GM12878 (cell line): ENCODE results near the gene MZB1.

Source experiments
- CBX5 ChIP-seq: sonication (generic); IDR thresholded peaks from 2 replicates; pipeline ENCODE4 v1.6.1; 2016; ENCODE audit warnings: low read depth, moderate library complexity, mild to moderate bottlenecking, inconsistent platforms
- CTCF ChIP-seq, 3 experiments: IDR thresholded peaks in 2 of 3; conservative IDR thresholded peaks in 1 of 3; 2 replicates each; pipeline ENCODE4 v1.5.1; 2011; ENCODE audit warnings: low read depth in 3 of 3, low read length in 3 of 3, mild to moderate bottlenecking in 3 of 3, control low read depth in 2 of 3, moderate library complexity in 2 of 3, inconsistent platforms in 1 of 3, mixed read lengths in 1 of 3; ENCODE audit not compliant: control insufficient read depth in 2 of 3, insufficient read depth in 1 of 3; ENCODE audit errors: extremely low read depth in 1 of 3
- EP300 ChIP-seq, 2 experiments: fragments of 150-350 bp in 1 of 2; IDR thresholded peaks; 2 replicates each; pipeline ENCODE4 v1.6.1; 2011 to 2012; ENCODE audit warnings: low read depth in 2 of 2, low read length in 2 of 2, borderline replicate concordance in 1 of 2, improper control_type of control experiment in 1 of 2, inconsistent platforms in 1 of 2; ENCODE audit not compliant: control insufficient read depth in 1 of 2
- EZH2 ChIP-seq: IDR thresholded peaks from 2 replicates; pipeline ENCODE4 v1.6.1; 2012; ENCODE audit warnings: low read depth, mild to moderate bottlenecking, control low read depth, inconsistent platforms, low read length, borderline replicate concordance; ENCODE audit not compliant: control insufficient read depth
- HCFC1 ChIP-seq: fragments of 150-350 bp; IDR thresholded peaks from 2 replicates; pipeline ENCODE4 v1.6.1; 2014; ENCODE audit warnings: low read length
- POLR2AphosphoS2 ChIP-seq: IDR thresholded peaks from 2 replicates; pipeline ENCODE4 v1.6.1; 2011; ENCODE audit warnings: low read depth, mild to moderate bottlenecking, low read length, improper control_type of control experiment, moderate library complexity
- SIN3A ChIP-seq: IDR thresholded peaks from 2 replicates; pipeline ENCODE4 v1.6.1; 2012; ENCODE audit warnings: low read depth, low read length, improper control_type of control experiment
- TARDBP ChIP-seq: IDR thresholded peaks from 2 replicates; pipeline ENCODE4 v1.6.1; 2016; ENCODE audit warnings: borderline replicate concordance
- TF ChIP-seq, protein P1 (sequence below): IDR thresholded peaks from 2 replicates; pipeline ENCODE4 v1.6.1; 2012; ENCODE audit warnings: low read depth, low read length, improper control_type of control experiment
- TF ChIP-seq, protein P2 (sequence below): fragments of 450-650 bp; formaldehyde crosslinking; IDR thresholded peaks from 2 replicates; pipeline ENCODE4 v1.4.0; 2022; ENCODE audit warnings: mild to moderate bottlenecking, moderate library complexity

DNA sequence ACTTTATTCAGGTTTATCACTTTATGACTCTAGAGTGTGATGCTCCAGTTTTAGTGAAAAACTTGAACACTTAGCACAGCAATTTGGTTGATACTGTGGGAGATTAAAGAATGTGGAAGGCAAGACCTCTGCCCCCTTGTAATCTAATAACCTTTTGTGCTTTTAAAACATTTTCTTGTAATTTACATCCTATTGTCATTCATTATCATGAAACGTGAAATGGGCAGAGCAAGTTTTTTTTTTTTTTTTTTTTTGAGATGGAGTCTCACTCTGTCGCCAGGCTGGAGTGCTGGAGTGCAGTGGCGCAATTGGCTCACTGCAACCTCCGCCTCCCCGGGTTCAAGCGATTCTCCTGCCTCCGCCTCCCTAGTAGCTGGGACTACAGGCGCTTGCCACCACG is 46.2 kb downstream of the MZB1 start:
- no peak for TF ChIP-seq CBX5
- TF ChIP-seq HCFC1 = no peak
- TF ChIP-seq, protein P1, sequence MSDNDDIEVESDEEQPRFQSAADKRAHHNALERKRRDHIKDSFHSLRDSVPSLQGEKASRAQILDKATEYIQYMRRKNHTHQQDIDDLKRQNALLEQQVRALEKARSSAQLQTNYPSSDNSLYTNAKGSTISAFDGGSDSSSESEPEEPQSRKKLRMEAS = no peak
- TF ChIP-seq, protein P2, sequence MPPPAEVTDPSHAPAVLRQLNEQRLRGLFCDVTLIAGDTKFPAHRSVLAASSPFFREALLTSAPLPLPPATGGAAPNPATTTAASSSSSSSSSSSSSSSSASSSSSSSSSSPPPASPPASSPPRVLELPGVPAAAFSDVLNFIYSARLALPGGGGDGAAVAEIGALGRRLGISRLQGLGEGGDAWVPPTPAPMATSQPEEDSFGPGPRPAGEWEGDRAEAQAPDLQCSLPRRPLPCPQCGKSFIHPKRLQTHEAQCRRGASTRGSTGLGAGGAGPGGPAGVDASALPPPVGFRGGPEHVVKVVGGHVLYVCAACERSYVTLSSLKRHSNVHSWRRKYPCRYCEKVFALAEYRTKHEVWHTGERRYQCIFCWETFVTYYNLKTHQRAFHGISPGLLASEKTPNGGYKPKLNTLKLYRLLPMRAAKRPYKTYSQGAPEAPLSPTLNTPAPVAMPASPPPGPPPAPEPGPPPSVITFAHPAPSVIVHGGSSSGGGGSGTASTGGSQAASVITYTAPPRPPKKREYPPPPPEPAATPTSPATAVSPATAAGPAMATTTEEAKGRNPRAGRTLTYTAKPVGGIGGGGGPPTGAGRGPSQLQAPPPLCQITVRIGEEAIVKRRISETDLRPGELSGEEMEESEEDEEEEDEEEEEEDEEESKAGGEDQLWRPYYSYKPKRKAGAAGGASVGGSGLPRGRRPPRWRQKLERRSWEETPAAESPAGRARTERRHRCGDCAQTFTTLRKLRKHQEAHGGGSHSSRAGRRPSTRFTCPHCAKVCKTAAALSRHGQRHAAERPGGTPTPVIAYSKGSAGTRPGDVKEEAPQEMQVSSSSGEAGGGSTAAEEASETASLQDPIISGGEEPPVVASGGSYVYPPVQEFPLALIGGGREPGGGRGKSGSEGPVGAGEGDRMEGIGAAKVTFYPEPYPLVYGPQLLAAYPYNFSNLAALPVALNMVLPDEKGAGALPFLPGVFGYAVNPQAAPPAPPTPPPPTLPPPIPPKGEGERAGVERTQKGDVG (CRISPR knock-in tag) = no peak
- no peak for TF ChIP-seq POLR2AphosphoS2
- no peak for TF ChIP-seq EZH2
- TF ChIP-seq TARDBP = no peak
- TF ChIP-seq EP300 (IDR thresholded peaks at IDR 0.05; ENCODE audit: borderline replicate concordance in 1 of 2, control insufficient read depth in 1 of 2, low read depth in 2 of 2, low read length in 2 of 2) = no peak
- no peak for TF ChIP-seq CTCF (IDR thresholded peaks at IDR 0.05 in 2 of 3, conservative IDR thresholded peaks at IDR 0.05 in 1 of 3; ENCODE audit: control insufficient read depth in 2 of 3, extremely low read depth in 1 of 3, insufficient read depth in 1 of 3, low read depth in 3 of 3, low read length in 3 of 3)
- no peak for TF ChIP-seq SIN3A
